HepG2 (cell line): ENCODE measurements around the gene TIRAP. TPM values are rescaled to one million over a fixed set of nuclear protein-coding genes. Genes with fewer than 3 reads are reported as not detected.

Source experiments
- PREB ChIP-seq: sonication (generic); formaldehyde crosslinking; IDR thresholded peaks from 2 replicates; pipeline ENCODE4 v1.4.0; 2020; ENCODE audit warnings: missing genetic modification reagents
- SAP130 ChIP-seq: IDR thresholded peaks from 2 replicates; pipeline ENCODE4 v1.6.1; 2016; ENCODE audit warnings: low read depth
- THRA ChIP-seq: sonication (generic); formaldehyde crosslinking; IDR thresholded peaks from 2 replicates; pipeline ENCODE4 v1.4.0; 2020; ENCODE audit warnings: missing genetic modification reagents, borderline replicate concordance
- ZBED4 ChIP-seq: sonication (generic); formaldehyde crosslinking; IDR thresholded peaks from 2 replicates; pipeline ENCODE4 v1.4.0; 2020; ENCODE audit warnings: missing genetic modification reagents, borderline replicate concordance
- ZBTB33 ChIP-seq: sonication (generic); formaldehyde crosslinking; IDR thresholded peaks from 2 replicates; pipeline ENCODE4 v1.4.0; 2020; ENCODE audit warnings: missing genetic modification reagents
- ZBTB44 ChIP-seq: sonication (generic); formaldehyde crosslinking; IDR thresholded peaks from 2 replicates; pipeline ENCODE4 v1.4.0; 2020; ENCODE audit warnings: missing genetic modification reagents
- ZNF576 ChIP-seq: sonication (generic); formaldehyde crosslinking; IDR thresholded peaks from 2 replicates; pipeline ENCODE4 v1.4.0; 2020; ENCODE audit warnings: mild to moderate bottlenecking, missing genetic modification reagents
- ZNF577 ChIP-seq: sonication (generic); formaldehyde crosslinking; IDR thresholded peaks from 2 replicates; pipeline ENCODE4 v1.4.0; 2020; ENCODE audit warnings: mild to moderate bottlenecking, low read depth, missing genetic modification reagents, borderline replicate concordance
- ZNF768 ChIP-seq: sonication (generic); formaldehyde crosslinking; IDR thresholded peaks from 2 replicates; pipeline ENCODE4 v1.4.0; 2020; ENCODE audit warnings: missing genetic modification reagents
- ZNF773 ChIP-seq: sonication (generic); formaldehyde crosslinking; IDR thresholded peaks from 2 replicates; pipeline ENCODE4 v1.4.0; 2020; ENCODE audit warnings: missing genetic modification reagents, borderline replicate concordance
- ZXDC ChIP-seq: sonication (generic); formaldehyde crosslinking; IDR thresholded peaks from 2 replicates; pipeline ENCODE4 v1.5.0; 2020; ENCODE audit warnings: mild to moderate bottlenecking, missing genetic modification reagents
- polyA plus RNA-seq, 8 experiments: library from polyadenylated mRNA; depleted of rRNA in 3 of 8; stranded (reverse) in 7 of 8; unstranded in 1 of 8; fragments of >200 nt; fragmentation: Illumina TruSeq in 4 of 8; extraction: Trizol in 4 of 8; gene quantifications; 2 replicates each; pipeline versions ENCODE4 v1.2.1 to v1.2.3, GENCODE V29; 2011 to 2016; ENCODE audit warnings: low read depth in 4 of 8, missing spikeins in 1 of 8, mixed read lengths in 1 of 8; ENCODE audit not compliant: insufficient read depth in 1 of 8
- total RNA-seq, 5 experiments: library from RNA; depleted of rRNA; stranded (reverse); fragments of >200 nt; fragmentation: Illumina TruSeq; extraction: Trizol; gene quantifications; 2 replicates each; pipeline ENCODE4 v1.2.3, GENCODE V29; 2016; ENCODE audit warnings: low read depth in 1 of 5

Gene TIRAP
- total and polyA plus RNA-seq, 2 of the 13 experiments (the other 11 are each of a cell fraction or from before 2014, with no cell fraction given): 5.4 to 5.7 TPM

- TF ChIP-seq ZBTB33 (CRISPR knock-in tag) (peak; percentile 57; the same call in 1 of the 2 replicates), ZXDC (CRISPR knock-in tag) (no peak), ZNF773 (no peak), SAP130 (peak; percentile 40; the same call in 1 of the 2 replicates), ZNF577 (CRISPR knock-in tag) (no peak), ZNF576 (no peak), PREB (no peak), ZNF768 (no peak), ZBTB44 (no peak), ZBED4 (CRISPR knock-in tag) (no peak), THRA (CRISPR knock-in tag) (peak; percentile 18; the same call in 1 of the 2 replicates)
These were observed 54.8 kb downstream of the TIRAP start (continued) for GRCh38 chr11:126337474-126338241.
